Measurements from ENCODE around the gene AKAP6. TPM values are rescaled to one million over a fixed set of nuclear protein-coding genes. Genes with fewer than 3 reads are reported as not detected.

Gene AKAP6
- total RNA-seq, 1 donor from 2014 or later = 3.6 TPM

- no peak for TF ChIP-seq CTCF (IDR thresholded peaks at IDR 0.05)
- H3K36me3 Mint-ChIP-seq (ENCODE audit: low read depth) = no peaks in the 10 kb centered on the region
- H3K4me1 Mint-ChIP-seq (ENCODE audit: low read depth) = peaks cover 14% of the 10 kb centered on the region
- no peak overlapping the region for H3K27ac Mint-ChIP-seq (ENCODE audit: unreplicated experiment)
- H3K27me3 Mint-ChIP-seq (ENCODE audit: low read depth) = no peaks in the 10 kb centered on the region
- H3K4me3 Mint-ChIP-seq (ENCODE audit: unreplicated experiment) = no peak overlapping the region
- H3K9me3 Mint-ChIP-seq (ENCODE audit: low read depth) = no peaks in the 10 kb centered on the region
- no peak for DNase-seq (ENCODE audit: low spot score)
Measured at GRCh38 chr14:32675433-32675832, 346.3 kb downstream of the AKAP6 start.

GRCh38 chr14:32677129-32677780 is 348.2 kb downstream of the AKAP6 start:
- Mint-ChIP-seq H3K9me3 (ENCODE audit: low read depth) (no peaks in the 10 kb centered on the region), H3K36me3 (ENCODE audit: low read depth) (no peaks in the 10 kb centered on the region), H3K27ac (ENCODE audit: unreplicated experiment) (no peak overlapping the region), H3K4me3 (ENCODE audit: unreplicated experiment) (no peak overlapping the region), H3K27me3 (ENCODE audit: low read depth) (no peaks in the 10 kb centered on the region), H3K4me1 (ENCODE audit: low read depth) (peaks cover 14% of the 10 kb centered on the region)
- no peak for TF ChIP-seq CTCF (IDR thresholded peaks at IDR 0.05)
- no peak for DNase-seq (ENCODE audit: low spot score)

- Mint-ChIP-seq H3K4me3 (ENCODE audit: unreplicated experiment) (no peak overlapping the region), H3K27me3 (ENCODE audit: low read depth) (no peaks in the 10 kb centered on the region), H3K9me3 (ENCODE audit: low read depth) (no peaks in the 10 kb centered on the region), H3K27ac (ENCODE audit: unreplicated experiment) (no peak overlapping the region), H3K36me3 (ENCODE audit: low read depth) (no peaks in the 10 kb centered on the region), H3K4me1 (ENCODE audit: low read depth) (peaks cover 14% of the 10 kb centered on the region)
- no peak for TF ChIP-seq CTCF (IDR thresholded peaks at IDR 0.05)
- DNase-seq (ENCODE audit: low spot score) = no peak
Measured at GRCh38 chr14:32678088-32678487, 349.0 kb downstream of the AKAP6 start.

GRCh38 chr14:32679927-32680612 is 351.0 kb downstream of the AKAP6 start:
- DNase-seq (ENCODE audit: low spot score) = no peak
- Mint-ChIP-seq H3K4me1 (ENCODE audit: low read depth) (peaks cover 12% of the 10 kb centered on the region), H3K36me3 (ENCODE audit: low read depth) (no peaks in the 10 kb centered on the region), H3K4me3 (ENCODE audit: unreplicated experiment) (no peak overlapping the region), H3K27ac (ENCODE audit: unreplicated experiment) (no peak overlapping the region), H3K27me3 (ENCODE audit: low read depth) (no peaks in the 10 kb centered on the region), H3K9me3 (ENCODE audit: low read depth) (no peaks in the 10 kb centered on the region)
- TF ChIP-seq CTCF (IDR thresholded peaks at IDR 0.05) = no peak

- Mint-ChIP-seq H3K27me3 (ENCODE audit: low read depth) (no peaks in the 10 kb centered on the region), H3K9me3 (ENCODE audit: low read depth) (no peaks in the 10 kb centered on the region)
Measured at GRCh38 chr14:32681598-32681997, 352.5 kb downstream of the AKAP6 start.

More at GRCh38 chr14:32681598-32681997, 352.5 kb downstream of the AKAP6 start:
- DNase-seq (ENCODE audit: low spot score) = no peak
- no peaks in the 10 kb centered on the region for H3K4me1 Mint-ChIP-seq (ENCODE audit: low read depth)
- H3K36me3 Mint-ChIP-seq (ENCODE audit: low read depth) = no peaks in the 10 kb centered on the region
- TF ChIP-seq CTCF (IDR thresholded peaks at IDR 0.05) = no peak
- H3K4me3 Mint-ChIP-seq (ENCODE audit: unreplicated experiment) = no peak overlapping the region
- H3K27ac Mint-ChIP-seq (ENCODE audit: unreplicated experiment) = no peak overlapping the region

Measured in chondrocyte (in vitro differentiated cells).